SK-N-MC (cell line): ENCODE data around the gene ZNF827.

Experiments
- EZH2 ChIP-seq: fragments of 200-600 bp; sonication (generic); IDR thresholded peaks from one replicate; pipeline ENCODE4 v1.6.1; 2017; ENCODE audit warnings: antibody characterized with exemption
- FOXP2 ChIP-seq: optimal IDR thresholded peaks from 2 replicates; pipeline ENCODE3; 2011; ENCODE audit warnings: mild to moderate bottlenecking, moderate library complexity; ENCODE audit not compliant: insufficient read depth; ENCODE audit errors: extremely low read length, control extremely low read depth
- POLR2AphosphoS5 ChIP-seq: IDR thresholded peaks from 2 replicates; pipeline ENCODE4 v1.6.1; 2012; ENCODE audit warnings: mild to moderate bottlenecking, low read depth, low read length, borderline replicate concordance

GRCh38 chr4:145775406-145775805 lies 163.2 kb downstream of the ZNF827 start:
- TF ChIP-seq EZH2 (no peak), POLR2AphosphoS5 (no peak), FOXP2 (no peak)
